Mesodermal cell (in vitro differentiated cells): ENCODE results near the gene M6PR.

Source experiments
- H3K27ac ChIP-seq: 2 replicates; pipeline ENCODE4 v1.7.0; 2013; ENCODE audit warnings: mild to moderate bottlenecking, low read depth, low read length, moderate library complexity; ENCODE audit not compliant: severe bottlenecking
- H3K36me3 ChIP-seq: 2 replicates; pipeline ENCODE4 v1.7.1; 2013; ENCODE audit warnings: mild to moderate bottlenecking, low read length, moderate library complexity; ENCODE audit not compliant: control insufficient read depth, insufficient read depth
- H3K4me1 ChIP-seq: one replicate; pipeline ENCODE4 v1.7.1; 2013; ENCODE audit warnings: mild to moderate bottlenecking, low read length; ENCODE audit not compliant: insufficient read depth, control insufficient read depth, poor library complexity, severe bottlenecking
- H3K4me3 ChIP-seq: 2 replicates; pipeline ENCODE4 v1.7.0; 2013; ENCODE audit warnings: low read length, control low read depth, mild to moderate bottlenecking; ENCODE audit not compliant: insufficient read depth, poor library complexity, severe bottlenecking; ENCODE audit errors: extremely low read depth
- H3K9me3 ChIP-seq: 2 replicates; pipeline ENCODE4 v1.7.1; 2013; ENCODE audit warnings: mild to moderate bottlenecking, low read length, moderate library complexity; ENCODE audit not compliant: control insufficient read depth
- WGBS, 2 experiments: methylation state at CpG; one replicate each; pipeline ENCODE4 v1.1.5; 2013; ENCODE audit warnings: missing lambda C conversion rate in 2 of 2; ENCODE audit not compliant: insufficient coverage in 2 of 2; 5-methylcytosine and 5-hydroxymethylcytosine counted together

The M6PR gene

DNA sequence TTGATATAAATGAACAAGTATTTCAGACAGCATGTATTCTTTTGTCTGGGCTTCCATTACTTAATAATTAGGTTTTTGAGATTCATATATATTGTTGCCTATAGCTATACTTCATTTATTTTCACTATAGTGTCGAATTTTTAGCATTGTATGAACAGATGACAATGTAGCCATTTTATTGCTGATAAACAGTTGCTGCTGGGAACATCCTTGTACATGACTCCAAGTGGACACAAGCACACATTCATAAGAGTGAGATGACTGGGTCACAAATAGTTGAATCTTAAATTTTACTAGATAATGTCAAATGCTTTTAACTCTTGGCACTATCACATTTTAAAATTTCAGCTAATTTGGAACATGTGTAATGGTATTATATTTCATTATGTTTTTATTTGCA, 54.5 kb downstream of the M6PR start:
- Histone ChIP-seq H3K27ac (no peak overlapping the region), H3K4me3 (no peak overlapping the region), H3K9me3 (no peaks in the 10 kb centered on the region), H3K4me1 (no peaks in the 10 kb centered on the region), H3K36me3 (no peaks in the 10 kb centered on the region)
- WGBS, 2 experiments: no CpG with 5 or more reads among the region's 1 CpG

DNA sequence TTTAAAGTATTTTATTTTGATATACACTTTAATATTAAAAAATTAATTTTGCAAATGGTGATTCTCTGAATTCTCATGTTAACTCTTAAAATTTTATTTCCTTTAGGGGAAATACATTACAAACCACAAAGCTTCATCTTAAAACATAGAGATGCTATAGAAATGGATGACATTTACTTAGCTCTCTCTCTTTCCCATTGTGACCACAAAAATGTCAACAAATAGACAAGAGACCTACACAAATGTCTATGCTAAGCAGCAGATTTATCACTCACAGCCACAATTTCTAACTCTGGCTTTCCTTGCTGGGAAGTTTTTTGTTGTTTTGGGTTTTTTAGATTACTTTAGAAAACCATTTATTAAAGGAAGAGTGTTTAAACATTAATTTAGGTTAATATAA, 55.1 kb downstream of the M6PR start:
- no peak overlapping the region for H3K4me3 ChIP-seq
- no peak overlapping the region for H3K27ac ChIP-seq
- H3K4me1 ChIP-seq: no peaks in the 10 kb centered on the region
- H3K36me3 ChIP-seq: no peaks in the 10 kb centered on the region
- no peaks in the 10 kb centered on the region for H3K9me3 ChIP-seq

DNA sequence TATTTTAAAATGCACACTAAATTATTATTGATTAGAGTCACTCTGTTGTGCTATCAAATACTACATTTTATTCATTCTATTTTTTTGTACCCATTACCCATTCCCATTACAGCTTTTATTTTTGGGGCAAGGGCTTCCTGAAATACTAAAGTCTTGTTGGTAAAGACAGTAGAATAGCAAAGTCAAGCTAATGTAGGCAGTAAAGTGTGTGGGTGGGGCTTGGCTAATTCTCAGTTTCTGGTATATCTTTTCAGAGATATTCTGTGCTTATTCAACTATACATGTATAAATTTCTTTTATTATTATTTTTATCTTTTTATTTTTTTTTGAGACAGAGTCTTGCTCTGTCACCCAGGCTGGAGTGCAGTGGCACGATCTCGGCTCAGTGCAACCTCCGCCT, 57.5 kb downstream of the M6PR start:
- H3K4me1 ChIP-seq: no peaks in the 10 kb centered on the region
- WGBS, 2 experiments: 87% methylated on average over 3 of the region's 3 CpGs; no CpG with 5 or more reads in 1 of the 2 experiments
- no peaks in the 10 kb centered on the region for H3K9me3 ChIP-seq
- no peak overlapping the region for H3K27ac ChIP-seq
- no peaks in the 10 kb centered on the region for H3K36me3 ChIP-seq
- no peak overlapping the region for H3K4me3 ChIP-seq
